DOHH2 (cell line): ENCODE results near the gene ZNF641.

Experiments
- EZH2phosphoT487 ChIP-seq: fragments of 200-600 bp; sonication (generic); IDR thresholded peaks from 2 replicates; pipeline ENCODE4 v1.6.1; 2017; ENCODE audit warnings: borderline replicate concordance, mild to moderate bottlenecking, antibody characterized with exemption, low read length, moderate library complexity, mixed read lengths
- TF ChIP-seq, protein P1 (sequence below): fragments of 200-600 bp; sonication (generic); IDR thresholded peaks from one replicate; pipeline ENCODE4 v1.5.1; 2014; ENCODE audit warnings: antibody characterized with exemption, mild to moderate bottlenecking, low read depth, low read length; ENCODE audit not compliant: poor library complexity, severe bottlenecking

DNA sequence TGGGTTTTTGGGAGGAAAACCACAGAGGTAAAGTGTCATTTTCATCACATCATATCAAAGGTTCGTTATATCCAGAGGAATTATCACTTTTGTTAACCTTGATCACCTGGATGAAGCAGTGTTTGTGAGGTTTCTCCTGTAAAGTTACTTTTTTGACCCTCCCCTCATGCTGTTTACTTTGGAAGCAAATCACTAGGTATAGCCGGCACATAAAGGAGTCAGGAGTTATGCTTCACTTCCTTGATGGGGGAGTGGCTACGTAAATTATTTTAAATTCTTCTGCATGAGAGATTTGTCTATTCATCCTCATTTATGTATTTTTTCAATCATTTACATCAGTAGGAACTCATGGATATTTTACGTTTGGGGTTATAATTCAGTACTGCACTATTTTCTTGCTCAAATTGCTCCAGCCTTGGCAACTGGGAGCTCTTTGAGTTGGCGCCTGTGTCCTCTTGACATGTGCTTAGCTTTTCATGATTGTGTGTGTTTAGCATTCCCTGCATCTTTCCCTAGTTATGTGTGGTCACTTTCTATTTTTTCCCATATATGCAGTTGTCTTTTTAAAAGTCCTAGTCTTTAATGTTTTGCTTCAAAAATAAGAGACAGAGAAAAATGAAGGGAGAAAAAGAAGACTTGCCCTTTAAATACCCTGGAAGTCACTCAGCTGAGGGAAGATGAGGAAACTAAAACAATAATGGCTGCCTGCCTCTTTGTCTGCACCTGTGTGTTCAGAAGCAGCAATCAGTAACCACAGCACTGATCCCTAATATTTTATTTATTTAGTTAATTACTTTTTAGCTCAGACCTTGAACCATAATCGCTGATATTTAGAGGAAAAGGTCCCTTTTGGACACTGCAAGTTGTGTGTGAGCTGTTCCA, 62.1 kb downstream of the ZNF641 start:
- TF ChIP-seq, protein P1, sequence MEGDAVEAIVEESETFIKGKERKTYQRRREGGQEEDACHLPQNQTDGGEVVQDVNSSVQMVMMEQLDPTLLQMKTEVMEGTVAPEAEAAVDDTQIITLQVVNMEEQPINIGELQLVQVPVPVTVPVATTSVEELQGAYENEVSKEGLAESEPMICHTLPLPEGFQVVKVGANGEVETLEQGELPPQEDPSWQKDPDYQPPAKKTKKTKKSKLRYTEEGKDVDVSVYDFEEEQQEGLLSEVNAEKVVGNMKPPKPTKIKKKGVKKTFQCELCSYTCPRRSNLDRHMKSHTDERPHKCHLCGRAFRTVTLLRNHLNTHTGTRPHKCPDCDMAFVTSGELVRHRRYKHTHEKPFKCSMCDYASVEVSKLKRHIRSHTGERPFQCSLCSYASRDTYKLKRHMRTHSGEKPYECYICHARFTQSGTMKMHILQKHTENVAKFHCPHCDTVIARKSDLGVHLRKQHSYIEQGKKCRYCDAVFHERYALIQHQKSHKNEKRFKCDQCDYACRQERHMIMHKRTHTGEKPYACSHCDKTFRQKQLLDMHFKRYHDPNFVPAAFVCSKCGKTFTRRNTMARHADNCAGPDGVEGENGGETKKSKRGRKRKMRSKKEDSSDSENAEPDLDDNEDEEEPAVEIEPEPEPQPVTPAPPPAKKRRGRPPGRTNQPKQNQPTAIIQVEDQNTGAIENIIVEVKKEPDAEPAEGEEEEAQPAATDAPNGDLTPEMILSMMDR, result no peak
- TF ChIP-seq EZH2phosphoT487, result no peak
